ENCODE data around the gene CYB5D1.
A peak's percentile ranks its signal among the peaks of the same experiment; 100 is the strongest.

The CYB5D1 gene

DNA sequence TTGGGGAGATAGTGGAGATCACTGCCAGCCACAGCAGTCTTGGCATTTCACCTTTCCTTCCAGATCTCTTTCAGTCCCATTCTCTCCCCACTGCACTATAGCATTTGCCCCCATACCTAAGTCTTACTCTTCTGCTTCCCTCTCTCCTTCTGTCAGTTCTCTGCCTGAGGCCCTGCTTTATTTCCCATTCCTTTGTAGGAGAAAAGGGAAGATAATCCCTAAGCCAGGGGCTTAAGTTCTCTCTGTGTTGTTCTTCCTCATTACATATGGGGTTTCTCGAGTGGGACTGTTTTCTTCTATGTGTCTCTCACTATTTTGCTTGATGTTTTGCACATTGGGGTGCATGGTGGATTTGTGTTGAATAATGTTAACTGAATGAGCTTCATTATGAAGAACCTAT lies 17.4 kb upstream of the CYB5D1 start:
- Histone ChIP-seq H2BK120ac (ENCODE audit: insufficient read depth, low read length, poor library complexity) (no peak overlapping the region), H3K4me2 (ENCODE audit: low read length) (peak overlapping the region; percentile 98)

GRCh38 chr17:7840875-7841274 lies 16.9 kb upstream of the CYB5D1 start:
- WGBS (ENCODE audit: extremely low coverage, insufficient coverage, insufficient read length), result no CpG with 5 or more reads among the region's 1 CpG
- no peak overlapping the region for H4K8ac ChIP-seq (ENCODE audit: low read depth, low read length)
- H2BK12ac ChIP-seq (ENCODE audit: low read length), result no peak overlapping the region
- H3K9ac ChIP-seq (ENCODE audit: low read length), result no peak overlapping the region
- no peak overlapping the region for H2BK120ac ChIP-seq (ENCODE audit: insufficient read depth, low read length, poor library complexity)
- H2AK5ac ChIP-seq (ENCODE audit: low read length), result no peak overlapping the region
- H3K4me1 ChIP-seq (ENCODE audit: control insufficient read depth in 1 of 2, insufficient read depth in 2 of 2, low read length in 2 of 2), result peaks cover 33 to 34% of the 10 kb centered on the region in 2 experiments
- no peak overlapping the region for H3K4ac ChIP-seq (ENCODE audit: low read depth, low read length)
- no peak overlapping the region for H4K91ac ChIP-seq (ENCODE audit: low read depth, low read length)
- H3K79me1 ChIP-seq (ENCODE audit: low read length), result peaks cover 45% of the 10 kb centered on the region
- peak overlapping the region; percentile 99 for H3K27ac ChIP-seq (ENCODE audit: low read depth, low read length)
- H4K12ac ChIP-seq (ENCODE audit: low read depth, low read length), result no peak overlapping the region
- peaks cover 3% of the 10 kb centered on the region for H3K9me3 ChIP-seq (ENCODE audit: insufficient read depth, low read depth, low read length)
- no peak overlapping the region for H3K4me3 ChIP-seq (ENCODE audit: low read depth, low read length)
- no peak overlapping the region for H2BK5ac ChIP-seq (ENCODE audit: low read depth, low read length, poor library complexity)
- no peak for DNase-seq
- peaks cover 13 to 19% of the 10 kb centered on the region in 2 experiments for H3K36me3 ChIP-seq (ENCODE audit: control insufficient read depth in 1 of 2, insufficient read depth in 2 of 2, low read length in 2 of 2)
- H3K27me3 ChIP-seq (ENCODE audit: insufficient read depth, low read length), result no peaks in the 10 kb centered on the region
- H3K79me2 ChIP-seq (ENCODE audit: control insufficient read depth, insufficient read depth, low read length, poor library complexity), result peaks cover 33% of the 10 kb centered on the region
- H3K23ac ChIP-seq (ENCODE audit: low read length), result no peak overlapping the region
- H3K4me2 ChIP-seq (ENCODE audit: low read length), result peak overlapping the region; percentile 98
- no peak overlapping the region for H3K18ac ChIP-seq (ENCODE audit: low read length)
- H2AFZ ChIP-seq (ENCODE audit: insufficient read depth, low read length, poor library complexity), result no peak overlapping the region
- H3K14ac ChIP-seq (ENCODE audit: low read length), result no peak overlapping the region

More for the DNA sequence above, 17.4 kb upstream of the CYB5D1 start:
- no peak overlapping the region for H3K14ac ChIP-seq (ENCODE audit: low read length)
- WGBS (ENCODE audit: extremely low coverage, insufficient coverage, insufficient read length), result no CpG with 5 or more reads among the region's 1 CpG
- peaks cover 47% of the 10 kb centered on the region for H3K79me1 ChIP-seq (ENCODE audit: low read length)
- peaks cover 33 to 34% of the 10 kb centered on the region in 2 experiments for H3K4me1 ChIP-seq (ENCODE audit: control insufficient read depth in 1 of 2, insufficient read depth in 2 of 2, low read length in 2 of 2)
- H3K4me3 ChIP-seq (ENCODE audit: low read depth, low read length), result no peak overlapping the region
- H4K91ac ChIP-seq (ENCODE audit: low read depth, low read length), result no peak overlapping the region
- H3K79me2 ChIP-seq (ENCODE audit: control insufficient read depth, insufficient read depth, low read length, poor library complexity), result peaks cover 33% of the 10 kb centered on the region
- DNase-seq, result no peak
- no peak overlapping the region for H2AK5ac ChIP-seq (ENCODE audit: low read length)
- peaks cover 9 to 15% of the 10 kb centered on the region in 2 experiments for H3K36me3 ChIP-seq (ENCODE audit: control insufficient read depth in 1 of 2, insufficient read depth in 2 of 2, low read length in 2 of 2)
- H3K9me3 ChIP-seq (ENCODE audit: insufficient read depth, low read depth, low read length), result peaks cover 3% of the 10 kb centered on the region
- no peak overlapping the region for H3K9ac ChIP-seq (ENCODE audit: low read length)
- H3K23ac ChIP-seq (ENCODE audit: low read length), result no peak overlapping the region
- H4K8ac ChIP-seq (ENCODE audit: low read depth, low read length), result no peak overlapping the region
- peak overlapping the region; percentile 99 for H3K27ac ChIP-seq (ENCODE audit: low read depth, low read length)
- no peak overlapping the region for H2AFZ ChIP-seq (ENCODE audit: insufficient read depth, low read length, poor library complexity)
- no peak overlapping the region for H4K12ac ChIP-seq (ENCODE audit: low read depth, low read length)
- H2BK12ac ChIP-seq (ENCODE audit: low read length), result no peak overlapping the region
- no peak overlapping the region for H2BK5ac ChIP-seq (ENCODE audit: low read depth, low read length, poor library complexity)
- no peaks in the 10 kb centered on the region for H3K27me3 ChIP-seq (ENCODE audit: insufficient read depth, low read length)
- no peak overlapping the region for H3K4ac ChIP-seq (ENCODE audit: low read depth, low read length)
- no peak overlapping the region for H3K18ac ChIP-seq (ENCODE audit: low read length)

DNA sequence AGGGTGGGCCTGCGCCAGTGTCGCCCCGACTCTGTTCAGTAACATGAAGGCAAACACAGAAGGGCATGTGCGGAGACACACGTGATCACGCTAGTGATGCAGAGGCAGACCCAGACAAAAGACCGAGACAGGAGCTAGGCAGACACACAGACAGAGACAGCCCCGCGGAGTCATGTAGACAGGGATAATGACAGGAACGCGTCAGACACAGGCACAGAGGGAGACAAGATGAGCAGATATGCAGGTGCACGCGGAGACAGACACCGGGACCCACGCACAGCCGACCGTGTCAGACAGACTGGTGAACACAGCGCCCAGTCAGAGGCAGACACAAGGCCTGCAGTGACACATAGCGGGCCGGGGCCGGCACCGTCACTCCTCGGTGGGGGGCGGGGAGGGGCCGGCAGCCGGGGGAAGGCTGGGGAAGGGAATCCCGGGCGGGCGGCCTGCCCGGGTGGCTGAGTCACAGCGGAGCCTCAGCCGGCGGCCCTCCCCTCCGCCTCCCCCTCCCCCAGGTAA lies 16.3 kb upstream of the CYB5D1 start:
- peak overlapping the region; percentile 90 for H4K8ac ChIP-seq (ENCODE audit: low read depth, low read length)
- H3K9me3 ChIP-seq (ENCODE audit: insufficient read depth, low read depth, low read length), result peaks cover 3% of the 10 kb centered on the region
- peaks cover 40% of the 10 kb centered on the region for H3K79me1 ChIP-seq (ENCODE audit: low read length)
- peaks cover 31% of the 10 kb centered on the region for H3K79me2 ChIP-seq (ENCODE audit: control insufficient read depth, insufficient read depth, low read length, poor library complexity)
- H3K4me1 ChIP-seq (ENCODE audit: control insufficient read depth in 1 of 2, insufficient read depth in 2 of 2, low read length in 2 of 2), result peaks cover 33 to 34% of the 10 kb centered on the region in 2 experiments
- peak overlapping the region; percentile 81 for H3K18ac ChIP-seq (ENCODE audit: low read length)
- DNase-seq, result peak; percentile 87 to 95
- H3K4me3 ChIP-seq (ENCODE audit: low read depth, low read length), result peak overlapping the region; percentile 83
- H3K23ac ChIP-seq (ENCODE audit: low read length), result no peak overlapping the region
- peak overlapping the region; percentile 96 for H4K91ac ChIP-seq (ENCODE audit: low read depth, low read length)
- peak overlapping the region; percentile 99 for H3K27ac ChIP-seq (ENCODE audit: low read depth, low read length)
- H2BK120ac ChIP-seq (ENCODE audit: insufficient read depth, low read length, poor library complexity), result peak overlapping the region; percentile 73
- H2AFZ ChIP-seq (ENCODE audit: insufficient read depth, low read length, poor library complexity), result peak overlapping the region; percentile 77
- peak overlapping the region; percentile 93 for H3K9ac ChIP-seq (ENCODE audit: low read length)
- WGBS (ENCODE audit: extremely low coverage, insufficient coverage, insufficient read length), result no CpG with 5 or more reads among the region's 34 CpGs
- peak overlapping the region; percentile 10 for H2BK12ac ChIP-seq (ENCODE audit: low read length)
- H3K14ac ChIP-seq (ENCODE audit: low read length), result peak overlapping the region; percentile 97
- peaks cover 19 to 25% of the 10 kb centered on the region in 2 experiments for H3K36me3 ChIP-seq (ENCODE audit: control insufficient read depth in 1 of 2, insufficient read depth in 2 of 2, low read length in 2 of 2)
- H3K4ac ChIP-seq (ENCODE audit: low read depth, low read length), result no peak overlapping the region
- H3K4me2 ChIP-seq (ENCODE audit: low read length), result peak overlapping the region; percentile 98
- peak overlapping the region; percentile 64 for H4K12ac ChIP-seq (ENCODE audit: low read depth, low read length)
- H3K27me3 ChIP-seq (ENCODE audit: insufficient read depth, low read length), result no peaks in the 10 kb centered on the region
- peak overlapping the region; percentile 94 for H2BK5ac ChIP-seq (ENCODE audit: low read depth, low read length, poor library complexity)
- H2AK5ac ChIP-seq (ENCODE audit: low read length), result peak overlapping the region; percentile 64

DNA sequence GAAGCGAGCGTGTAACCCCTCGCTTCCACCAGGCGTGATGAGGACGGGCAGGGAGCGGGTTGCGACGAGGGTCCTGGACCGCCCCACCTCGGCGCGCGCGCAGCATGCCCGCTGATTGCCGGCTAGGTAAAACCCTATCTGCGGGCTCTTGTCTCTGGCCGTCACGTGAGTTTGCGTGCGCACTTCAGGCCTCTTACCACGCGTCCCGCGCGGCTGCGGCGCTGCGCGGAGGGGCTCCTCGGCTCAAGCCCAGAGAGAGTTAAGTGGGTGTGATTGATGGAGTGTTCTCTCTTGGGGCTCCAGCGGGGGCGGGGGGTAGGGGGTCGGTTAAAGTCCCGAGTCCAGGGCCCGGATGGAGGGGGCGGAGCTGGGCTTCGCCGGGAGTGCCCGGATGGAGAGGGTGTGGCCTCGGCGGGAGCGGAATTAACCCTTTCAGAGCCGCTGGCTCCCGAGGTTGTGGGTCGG lies 15.9 kb upstream of the CYB5D1 start:
- H3K18ac ChIP-seq (ENCODE audit: low read length), result peak overlapping the region; percentile 87
- H2AK5ac ChIP-seq (ENCODE audit: low read length), result peak overlapping the region; percentile 64
- H3K4me1 ChIP-seq (ENCODE audit: control insufficient read depth in 1 of 2, insufficient read depth in 2 of 2, low read length in 2 of 2), result peaks cover 32 to 33% of the 10 kb centered on the region in 2 experiments
- peak overlapping the region; percentile 96 for H4K91ac ChIP-seq (ENCODE audit: low read depth, low read length)
- no peaks in the 10 kb centered on the region for H3K27me3 ChIP-seq (ENCODE audit: insufficient read depth, low read length)
- H3K27ac ChIP-seq (ENCODE audit: low read depth, low read length), result peak overlapping the region; percentile 99
- no CpG with 5 or more reads among the region's 46 CpGs for WGBS (ENCODE audit: extremely low coverage, insufficient coverage, insufficient read length)
- peak overlapping the region; percentile 98 for H3K4me2 ChIP-seq (ENCODE audit: low read length)
- peaks cover 24 to 30% of the 10 kb centered on the region in 2 experiments for H3K36me3 ChIP-seq (ENCODE audit: control insufficient read depth in 1 of 2, insufficient read depth in 2 of 2, low read length in 2 of 2)
- peak overlapping the region; percentile 83 for H3K4me3 ChIP-seq (ENCODE audit: low read depth, low read length)
- peak; percentile 75 to 90 for DNase-seq
- peak overlapping the region; percentile 97 for H3K14ac ChIP-seq (ENCODE audit: low read length)
- H4K12ac ChIP-seq (ENCODE audit: low read depth, low read length), result peak overlapping the region; percentile 64
- peak overlapping the region; percentile 93 for H3K9ac ChIP-seq (ENCODE audit: low read length)
- H4K8ac ChIP-seq (ENCODE audit: low read depth, low read length), result peak overlapping the region; percentile 90
- H3K79me1 ChIP-seq (ENCODE audit: low read length), result peaks cover 39% of the 10 kb centered on the region
- H2AFZ ChIP-seq (ENCODE audit: insufficient read depth, low read length, poor library complexity), result peak overlapping the region; percentile 77
- H2BK12ac ChIP-seq (ENCODE audit: low read length), result no peak overlapping the region
- H3K79me2 ChIP-seq (ENCODE audit: control insufficient read depth, insufficient read depth, low read length, poor library complexity), result peaks cover 31% of the 10 kb centered on the region
- H3K23ac ChIP-seq (ENCODE audit: low read length), result no peak overlapping the region
- peak overlapping the region; percentile 83 for H3K4ac ChIP-seq (ENCODE audit: low read depth, low read length)
- peak overlapping the region; percentile 97 for H2BK5ac ChIP-seq (ENCODE audit: low read depth, low read length, poor library complexity)
- H2BK120ac ChIP-seq (ENCODE audit: insufficient read depth, low read length, poor library complexity), result peak overlapping the region; percentile 93
- peaks cover 3% of the 10 kb centered on the region for H3K9me3 ChIP-seq (ENCODE audit: insufficient read depth, low read depth, low read length)

All from trophoblast cell (in vitro differentiated cells and primary cell).